ENCODE results near the gene ARHGAP6.

- no peak for TF ChIP-seq POLR2AphosphoS5 (IDR thresholded peaks at IDR 0.05; ENCODE audit: low read depth, low read length)
- no peak for TF ChIP-seq POLR2A (IDR thresholded peaks at IDR 0.05; ENCODE audit: low read depth, low read length)
These were observed 453.0 kb downstream of the ARHGAP6 start for GRCh38 chrX:11212741-11213140.

Data from GM12892 (cell line).